Measurements from ENCODE around the gene RAD23B.

DNA sequence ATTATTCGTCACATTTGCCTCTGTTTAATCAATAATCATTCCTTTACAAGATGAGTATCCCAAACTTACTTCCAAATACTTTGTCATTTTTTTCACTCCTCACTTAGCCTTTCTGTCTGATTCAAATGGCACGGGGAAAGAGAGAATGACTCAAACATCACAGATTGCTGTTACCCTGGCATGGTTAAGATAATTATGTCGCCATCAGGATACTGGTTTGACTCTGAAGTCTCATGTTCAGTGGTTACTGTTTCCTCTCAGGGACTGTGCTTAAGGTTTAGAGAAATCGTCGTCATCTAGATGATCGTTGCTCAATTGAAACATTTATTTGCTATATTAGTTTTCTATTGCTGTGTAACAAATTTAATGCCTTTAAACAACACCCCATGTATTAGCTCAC is 45.2 kb upstream of the RAD23B start:
- TF ChIP-seq, protein P1, sequence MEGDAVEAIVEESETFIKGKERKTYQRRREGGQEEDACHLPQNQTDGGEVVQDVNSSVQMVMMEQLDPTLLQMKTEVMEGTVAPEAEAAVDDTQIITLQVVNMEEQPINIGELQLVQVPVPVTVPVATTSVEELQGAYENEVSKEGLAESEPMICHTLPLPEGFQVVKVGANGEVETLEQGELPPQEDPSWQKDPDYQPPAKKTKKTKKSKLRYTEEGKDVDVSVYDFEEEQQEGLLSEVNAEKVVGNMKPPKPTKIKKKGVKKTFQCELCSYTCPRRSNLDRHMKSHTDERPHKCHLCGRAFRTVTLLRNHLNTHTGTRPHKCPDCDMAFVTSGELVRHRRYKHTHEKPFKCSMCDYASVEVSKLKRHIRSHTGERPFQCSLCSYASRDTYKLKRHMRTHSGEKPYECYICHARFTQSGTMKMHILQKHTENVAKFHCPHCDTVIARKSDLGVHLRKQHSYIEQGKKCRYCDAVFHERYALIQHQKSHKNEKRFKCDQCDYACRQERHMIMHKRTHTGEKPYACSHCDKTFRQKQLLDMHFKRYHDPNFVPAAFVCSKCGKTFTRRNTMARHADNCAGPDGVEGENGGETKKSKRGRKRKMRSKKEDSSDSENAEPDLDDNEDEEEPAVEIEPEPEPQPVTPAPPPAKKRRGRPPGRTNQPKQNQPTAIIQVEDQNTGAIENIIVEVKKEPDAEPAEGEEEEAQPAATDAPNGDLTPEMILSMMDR (IDR thresholded peaks at IDR 0.05; ENCODE audit: low read depth, low read length), result no peak
- TF ChIP-seq EZH2phosphoT487 (IDR thresholded peaks at IDR 0.05; ENCODE audit: low read depth), result no peak
